A549 (cell line): ENCODE results near the gene MAL. TPM values are rescaled to one million over a fixed set of nuclear protein-coding genes. Genes with fewer than 3 reads are reported as not detected.

Source experiments
- ATAC-seq, 2 experiments: fragments of 200-7000 bp in 1 of 2; fragments of >200 bp in 1 of 2; cut with Nextera tagmentation in 1 of 2; cut with Tn5 transposase in 1 of 2; 3 replicates each; pipeline versions ENCODE4 v1.8.0 to v1.9.1; 2018 to 2020; ENCODE audit warnings: mild to moderate bottlenecking in 1 of 2, moderate library complexity in 1 of 2
- CTCF ChIA-PET: fragments of 300-600 bp; sonication (Branson Sonifier 250); formaldehyde crosslinking; extraction: SDS; loops from one replicate; lab custom pipeline; 2021; ENCODE audit warnings: antibody characterized with exemption, inconsistent platforms; lab: Yijun Ruan, JAX
- POLR2A ChIA-PET: fragments of 350-600 bp; formaldehyde crosslinking; extraction: SDS; loops from one replicate; lab custom pipeline; 2021; ENCODE audit warnings: antibody characterized with exemption, inconsistent platforms; lab: Yijun Ruan, JAX
- DNase-seq, 2 experiments: peaks; one replicate each; pipeline versions ENCODE4 v3.0.0 to v3.0.0-alpha.2; 2011 to 2016; ENCODE audit warnings: low read depth in 1 of 2, low spot score in 1 of 2
- FAIRE-seq: peaks from 2 replicates; lab custom pipeline; 2011; peaks lifted over from hg19 to GRCh38; lab: Jason Lieb, UNC
- H3K27ac ChIP-seq, 2 experiments: fragments of >200 bp; sonication (Bioruptor Twin); formaldehyde crosslinking; 3 replicates each; pipeline ENCODE4 v1.5.1; 2016 to 2017
- H3K4me1 ChIP-seq: fragments of >200 bp; sonication (Bioruptor Twin); formaldehyde crosslinking; 3 replicates; pipeline ENCODE4 v1.6.1; 2016
- H3K4me2 ChIP-seq: fragments of >200 bp; sonication (Bioruptor Twin); formaldehyde crosslinking; 3 replicates; pipeline ENCODE4 v1.6.1; 2016
- H3K4me3 ChIP-seq: fragments of >200 bp; sonication (Bioruptor Twin); formaldehyde crosslinking; 3 replicates; pipeline ENCODE4 v1.5.1; 2016
- H3K9me3 ChIP-seq: fragments of >200 bp; sonication (Bioruptor Twin); formaldehyde crosslinking; 3 replicates; pipeline ENCODE4 v1.6.1; 2016
- EP300 ChIP-seq, 2 experiments: fragments of >200 bp; sonication (Bioruptor Twin); formaldehyde crosslinking; IDR thresholded peaks; 2 replicates in 1 of 2; 3 replicates in 1 of 2; pipeline ENCODE4 v1.6.1; 2016 to 2017
- FOSL2 ChIP-seq, 2 experiments: fragments of 450-650 bp in 1 of 2; fragments of >200 bp in 1 of 2; sonication (Bioruptor Twin) in 1 of 2; formaldehyde crosslinking; IDR thresholded peaks; 2 replicates each; pipeline versions ENCODE4 v1.5.0 to v1.6.1; 2016 to 2020; ENCODE audit warnings: mild to moderate bottlenecking in 1 of 2, moderate library complexity in 1 of 2
- GATA3 ChIP-seq: IDR thresholded peaks from 2 replicates; pipeline ENCODE4 v1.6.1; 2012; ENCODE audit warnings: borderline replicate concordance
- JUNB ChIP-seq: fragments of >200 bp; sonication (Bioruptor Twin); formaldehyde crosslinking; IDR thresholded peaks from 2 replicates; pipeline ENCODE4 v1.6.1; 2016
- MAFK ChIP-seq: fragments of 450-650 bp; IDR thresholded peaks from 2 replicates; pipeline ENCODE4 v1.6.1; 2014; ENCODE audit not compliant: partially characterized antibody
- PHF8 ChIP-seq: fragments of 200-600 bp; sonication (generic); IDR thresholded peaks from 2 replicates; pipeline ENCODE4 v1.6.1; 2016; ENCODE audit warnings: low read depth, mild to moderate bottlenecking, antibody characterized with exemption, moderate library complexity, borderline replicate concordance
- POLR2AphosphoS2 ChIP-seq: conservative IDR thresholded peaks from 2 replicates; pipeline ENCODE4 v1.6.1; 2012; ENCODE audit warnings: low read length, improper control_type of control experiment, inconsistent platforms
- RFX5 ChIP-seq: fragments of 450-650 bp; IDR thresholded peaks from 2 replicates; pipeline ENCODE4 v1.7.1; 2014; ENCODE audit warnings: antibody characterized with exemption, mild to moderate bottlenecking, moderate library complexity
- SMC3 ChIP-seq: fragments of >200 bp; sonication (Bioruptor Twin); formaldehyde crosslinking; IDR thresholded peaks from 3 replicates; pipeline ENCODE4 v1.6.1; 2018; ENCODE audit warnings: inconsistent platforms
- SREBF2 ChIP-seq: fragments of 450-650 bp; IDR thresholded peaks from 2 replicates; pipeline ENCODE4 v1.6.1; 2014; ENCODE audit warnings: mild to moderate bottlenecking, moderate library complexity
- TFCP2L1 ChIP-seq: fragments of 250-450 bp; sonication (Bioruptor Pico); IDR thresholded peaks from 2 replicates; pipeline ENCODE4 v1.5.0; 2021; ENCODE audit warnings: mild to moderate bottlenecking
- ZFP36 ChIP-seq: fragments of 450-650 bp; IDR thresholded peaks from 2 replicates; pipeline ENCODE4 v1.6.1; 2014; ENCODE audit warnings: borderline replicate concordance; ENCODE audit not compliant: partially characterized antibody
- ZNF302 ChIP-seq: fragments of 250-450 bp; sonication (Bioruptor Pico); IDR thresholded peaks from 2 replicates; pipeline ENCODE4 v1.9.0; 2021; ENCODE audit warnings: inconsistent platforms, mild to moderate bottlenecking, moderate library complexity
- WGBS: methylation state at CpG from one replicate; pipeline ENCODE4 v1.1.6; 2017; ENCODE audit errors: missing lambda C conversion rate; 5-methylcytosine and 5-hydroxymethylcytosine counted together
- polyA plus RNA-seq, 4 experiments: library from polyadenylated mRNA; depleted of rRNA in 3 of 4; stranded (reverse); fragments of >200 nt; fragmentation: RNase III in 1 of 4; extraction: RNeasy Plus Mini Kit Qiagen cat#74134 plus additional on column Dnase treatment in 1 of 4; gene quantifications; 2 replicates in 3 of 4; 3 replicates in 1 of 4; pipeline ENCODE4 v1.2.3, GENCODE V29; 2011 to 2017
- TF ChIP-seq, protein P1 (sequence below): IDR thresholded peaks from 2 replicates; pipeline ENCODE4 v1.6.1; 2012
- TF ChIP-seq, protein P2 (sequence below): fragments of 200-600 bp; sonication (generic); IDR thresholded peaks from 2 replicates; pipeline ENCODE4 v1.6.1; 2016; ENCODE audit warnings: antibody characterized with exemption, mild to moderate bottlenecking, moderate library complexity
- TF ChIP-seq, protein P3 (sequence below): fragments of 150-350 bp; IDR thresholded peaks from 2 replicates; pipeline ENCODE4 v1.6.1; 2014; ENCODE audit warnings: low read depth, mild to moderate bottlenecking, low read length
- TF ChIP-seq, protein P4 (sequence below): fragments of 250-450 bp; sonication (Bioruptor Pico); IDR thresholded peaks from 2 replicates; pipeline ENCODE4 v1.5.0; 2020; ENCODE audit warnings: low read depth, mild to moderate bottlenecking, moderate library complexity
- TF ChIP-seq, protein P5 (sequence below): fragments of >200 bp; sonication (Bioruptor Twin); formaldehyde crosslinking; IDR thresholded peaks from 2 replicates; pipeline ENCODE4 v1.6.1; 2016
- TF ChIP-seq, protein P6 (sequence below): fragments of >200 bp; sonication (Bioruptor Twin); formaldehyde crosslinking; IDR thresholded peaks from 3 replicates; pipeline ENCODE4 v1.5.1; 2016
- TF ChIP-seq, protein P7 (sequence below): IDR thresholded peaks from 2 replicates; pipeline ENCODE4 v1.6.1; 2012; ENCODE audit warnings: low read depth, borderline replicate concordance

The MAL gene
- polyA plus RNA-seq, 2 of the 4 experiments (the other 2 are of a cell fraction) = not detected

DNA sequence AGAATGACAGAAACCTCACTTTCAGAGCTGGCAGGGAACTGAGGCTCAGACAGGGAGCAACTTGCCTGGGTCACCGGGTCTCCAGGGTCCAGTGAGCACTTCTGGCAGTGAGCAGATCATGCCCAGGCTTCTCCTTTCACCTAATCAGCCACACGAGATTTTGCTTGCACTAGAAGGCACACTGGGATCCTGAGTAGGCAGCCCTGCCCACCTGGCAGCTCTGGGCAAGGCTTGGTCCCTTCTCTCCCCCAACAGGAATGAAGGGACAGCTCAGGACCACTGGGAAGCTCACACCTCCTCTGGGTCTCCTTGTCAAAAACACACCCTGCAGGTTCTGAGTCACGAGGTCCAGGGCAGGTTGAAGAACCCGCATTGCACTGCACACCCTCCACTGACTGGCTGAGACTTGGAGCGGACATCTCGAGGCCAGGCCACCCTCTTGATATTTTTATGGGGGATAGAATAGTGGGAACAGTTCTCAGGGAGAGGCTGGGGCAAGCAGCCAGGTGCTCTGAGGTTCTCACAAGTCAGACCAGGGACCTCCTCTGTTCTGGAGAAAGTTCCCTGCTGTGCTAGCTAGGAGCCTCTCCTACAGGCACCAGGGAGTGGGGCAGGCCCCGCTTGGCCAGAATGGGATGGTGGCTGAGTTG lies 5.7 kb downstream of the MAL start:
- TF ChIP-seq RFX5 (no peak), FOSL2 (IDR thresholded peaks at IDR 0.05) (no peak), FOSL2 (CRISPR knock-in tag; IDR thresholded peaks at IDR 0.05) (no peak), SREBF2 (no peak), POLR2AphosphoS2 (no peak), EP300 (IDR thresholded peaks at IDR 0.05) (no peak), ZNF302 (no peak), PHF8 (no peak), TFCP2L1 (CRISPR knock-in tag) (no peak), SMC3 (no peak)
- TF ChIP-seq, protein P1, sequence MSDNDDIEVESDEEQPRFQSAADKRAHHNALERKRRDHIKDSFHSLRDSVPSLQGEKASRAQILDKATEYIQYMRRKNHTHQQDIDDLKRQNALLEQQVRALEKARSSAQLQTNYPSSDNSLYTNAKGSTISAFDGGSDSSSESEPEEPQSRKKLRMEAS = no peak
- TF ChIP-seq, protein P2, sequence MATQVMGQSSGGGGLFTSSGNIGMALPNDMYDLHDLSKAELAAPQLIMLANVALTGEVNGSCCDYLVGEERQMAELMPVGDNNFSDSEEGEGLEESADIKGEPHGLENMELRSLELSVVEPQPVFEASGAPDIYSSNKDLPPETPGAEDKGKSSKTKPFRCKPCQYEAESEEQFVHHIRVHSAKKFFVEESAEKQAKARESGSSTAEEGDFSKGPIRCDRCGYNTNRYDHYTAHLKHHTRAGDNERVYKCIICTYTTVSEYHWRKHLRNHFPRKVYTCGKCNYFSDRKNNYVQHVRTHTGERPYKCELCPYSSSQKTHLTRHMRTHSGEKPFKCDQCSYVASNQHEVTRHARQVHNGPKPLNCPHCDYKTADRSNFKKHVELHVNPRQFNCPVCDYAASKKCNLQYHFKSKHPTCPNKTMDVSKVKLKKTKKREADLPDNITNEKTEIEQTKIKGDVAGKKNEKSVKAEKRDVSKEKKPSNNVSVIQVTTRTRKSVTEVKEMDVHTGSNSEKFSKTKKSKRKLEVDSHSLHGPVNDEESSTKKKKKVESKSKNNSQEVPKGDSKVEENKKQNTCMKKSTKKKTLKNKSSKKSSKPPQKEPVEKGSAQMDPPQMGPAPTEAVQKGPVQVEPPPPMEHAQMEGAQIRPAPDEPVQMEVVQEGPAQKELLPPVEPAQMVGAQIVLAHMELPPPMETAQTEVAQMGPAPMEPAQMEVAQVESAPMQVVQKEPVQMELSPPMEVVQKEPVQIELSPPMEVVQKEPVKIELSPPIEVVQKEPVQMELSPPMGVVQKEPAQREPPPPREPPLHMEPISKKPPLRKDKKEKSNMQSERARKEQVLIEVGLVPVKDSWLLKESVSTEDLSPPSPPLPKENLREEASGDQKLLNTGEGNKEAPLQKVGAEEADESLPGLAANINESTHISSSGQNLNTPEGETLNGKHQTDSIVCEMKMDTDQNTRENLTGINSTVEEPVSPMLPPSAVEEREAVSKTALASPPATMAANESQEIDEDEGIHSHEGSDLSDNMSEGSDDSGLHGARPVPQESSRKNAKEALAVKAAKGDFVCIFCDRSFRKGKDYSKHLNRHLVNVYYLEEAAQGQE = no peak
- TF ChIP-seq, protein P3, sequence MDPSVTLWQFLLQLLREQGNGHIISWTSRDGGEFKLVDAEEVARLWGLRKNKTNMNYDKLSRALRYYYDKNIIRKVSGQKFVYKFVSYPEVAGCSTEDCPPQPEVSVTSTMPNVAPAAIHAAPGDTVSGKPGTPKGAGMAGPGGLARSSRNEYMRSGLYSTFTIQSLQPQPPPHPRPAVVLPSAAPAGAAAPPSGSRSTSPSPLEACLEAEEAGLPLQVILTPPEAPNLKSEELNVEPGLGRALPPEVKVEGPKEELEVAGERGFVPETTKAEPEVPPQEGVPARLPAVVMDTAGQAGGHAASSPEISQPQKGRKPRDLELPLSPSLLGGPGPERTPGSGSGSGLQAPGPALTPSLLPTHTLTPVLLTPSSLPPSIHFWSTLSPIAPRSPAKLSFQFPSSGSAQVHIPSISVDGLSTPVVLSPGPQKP = no peak
- TF ChIP-seq, protein P4, sequence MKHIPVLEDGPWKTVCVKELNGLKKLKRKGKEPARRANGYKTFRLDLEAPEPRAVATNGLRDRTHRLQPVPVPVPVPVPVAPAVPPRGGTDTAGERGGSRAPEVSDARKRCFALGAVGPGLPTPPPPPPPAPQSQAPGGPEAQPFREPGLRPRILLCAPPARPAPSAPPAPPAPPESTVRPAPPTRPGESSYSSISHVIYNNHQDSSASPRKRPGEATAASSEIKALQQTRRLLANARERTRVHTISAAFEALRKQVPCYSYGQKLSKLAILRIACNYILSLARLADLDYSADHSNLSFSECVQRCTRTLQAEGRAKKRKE (CRISPR knock-in tag) = no peak
- ATAC-seq (peak in 1 of 2 experiments; percentile 23; a peak in 2 of 6 replicates), DNase-seq (no peak), FAIRE-seq (no peak)
- ChIA-PET CTCF (interaction anchor here (1.1 to 5.1 kb wide), 5 partner anchors 8 to 84 kb away, joined by 3 to 29 read pairs (median 4); no protein-coding TSS in a partner anchor), POLR2A (no interaction called here)
- Histone ChIP-seq H3K27ac (no peak overlapping the region), H3K4me3 (no peak overlapping the region), H3K9me3 (no peaks in the 10 kb centered on the region), H3K4me2 (no peak overlapping the region), H3K4me1 (0 out of 3 replicates have a peak, but pooled peaks cover 3% of the 10 kb centered on the region)
- WGBS = 31% methylated on average over 7 of the region's 7 CpGs

DNA sequence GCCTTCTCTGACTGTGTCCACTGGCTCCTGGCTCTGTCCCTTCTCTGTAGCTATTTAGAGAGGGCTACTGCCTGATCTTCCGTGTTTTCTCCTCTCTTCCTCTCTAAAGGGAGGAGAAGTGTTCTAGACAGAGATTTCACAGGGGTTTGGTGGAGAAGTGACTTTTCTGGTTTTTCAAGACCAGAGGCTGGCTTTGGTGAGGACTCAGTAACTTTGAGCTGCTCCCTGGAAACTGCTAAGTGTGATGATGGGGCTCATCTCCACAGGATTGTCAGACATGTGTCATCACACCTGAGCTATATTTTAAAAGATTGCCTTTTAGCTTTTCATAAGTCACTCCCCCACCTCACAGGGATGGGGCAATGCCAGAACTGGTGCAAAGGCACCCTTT lies 6.2 kb downstream of the MAL start:
- TF ChIP-seq MAFK (no peak), JUNB (no peak), ZFP36 (no peak), GATA3 (no peak), SMC3 (no peak)
- TF ChIP-seq, protein P5, sequence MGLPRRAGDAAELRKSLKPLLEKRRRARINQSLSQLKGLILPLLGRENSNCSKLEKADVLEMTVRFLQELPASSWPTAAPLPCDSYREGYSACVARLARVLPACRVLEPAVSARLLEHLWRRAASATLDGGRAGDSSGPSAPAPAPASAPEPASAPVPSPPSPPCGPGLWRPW = no peak
- TF ChIP-seq, protein P6, sequence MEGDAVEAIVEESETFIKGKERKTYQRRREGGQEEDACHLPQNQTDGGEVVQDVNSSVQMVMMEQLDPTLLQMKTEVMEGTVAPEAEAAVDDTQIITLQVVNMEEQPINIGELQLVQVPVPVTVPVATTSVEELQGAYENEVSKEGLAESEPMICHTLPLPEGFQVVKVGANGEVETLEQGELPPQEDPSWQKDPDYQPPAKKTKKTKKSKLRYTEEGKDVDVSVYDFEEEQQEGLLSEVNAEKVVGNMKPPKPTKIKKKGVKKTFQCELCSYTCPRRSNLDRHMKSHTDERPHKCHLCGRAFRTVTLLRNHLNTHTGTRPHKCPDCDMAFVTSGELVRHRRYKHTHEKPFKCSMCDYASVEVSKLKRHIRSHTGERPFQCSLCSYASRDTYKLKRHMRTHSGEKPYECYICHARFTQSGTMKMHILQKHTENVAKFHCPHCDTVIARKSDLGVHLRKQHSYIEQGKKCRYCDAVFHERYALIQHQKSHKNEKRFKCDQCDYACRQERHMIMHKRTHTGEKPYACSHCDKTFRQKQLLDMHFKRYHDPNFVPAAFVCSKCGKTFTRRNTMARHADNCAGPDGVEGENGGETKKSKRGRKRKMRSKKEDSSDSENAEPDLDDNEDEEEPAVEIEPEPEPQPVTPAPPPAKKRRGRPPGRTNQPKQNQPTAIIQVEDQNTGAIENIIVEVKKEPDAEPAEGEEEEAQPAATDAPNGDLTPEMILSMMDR = no peak
- TF ChIP-seq, protein P7, sequence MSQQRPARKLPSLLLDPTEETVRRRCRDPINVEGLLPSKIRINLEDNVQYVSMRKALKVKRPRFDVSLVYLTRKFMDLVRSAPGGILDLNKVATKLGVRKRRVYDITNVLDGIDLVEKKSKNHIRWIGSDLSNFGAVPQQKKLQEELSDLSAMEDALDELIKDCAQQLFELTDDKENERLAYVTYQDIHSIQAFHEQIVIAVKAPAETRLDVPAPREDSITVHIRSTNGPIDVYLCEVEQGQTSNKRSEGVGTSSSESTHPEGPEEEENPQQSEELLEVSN = no peak
- Histone ChIP-seq H3K4me1 (no peaks in the 10 kb centered on the region), H3K4me3 (no peak overlapping the region), H3K9me3 (no peaks in the 10 kb centered on the region), H3K27ac (no peak overlapping the region), H3K4me2 (no peak overlapping the region)
- 33% methylated on average over 1 of the region's 1 CpG for WGBS
- no peak for FAIRE-seq
- no peak for ATAC-seq
- ChIA-PET CTCF (interaction anchor here (1.1 to 5.1 kb wide), 5 partner anchors 9 to 83 kb away, joined by 3 to 29 read pairs (median 4); no protein-coding TSS in a partner anchor), POLR2A (no interaction called here)
- no peak for DNase-seq
